Germinal center (tissue), 1 donor: ENCODE data around the gene GRID2.

Experiments
- DNase-seq: peaks from one replicate; pipeline ENCODE4 v3.0.0; 2012; ENCODE audit warnings: mixed read lengths, low spot score

GRID2 gene

DNA sequence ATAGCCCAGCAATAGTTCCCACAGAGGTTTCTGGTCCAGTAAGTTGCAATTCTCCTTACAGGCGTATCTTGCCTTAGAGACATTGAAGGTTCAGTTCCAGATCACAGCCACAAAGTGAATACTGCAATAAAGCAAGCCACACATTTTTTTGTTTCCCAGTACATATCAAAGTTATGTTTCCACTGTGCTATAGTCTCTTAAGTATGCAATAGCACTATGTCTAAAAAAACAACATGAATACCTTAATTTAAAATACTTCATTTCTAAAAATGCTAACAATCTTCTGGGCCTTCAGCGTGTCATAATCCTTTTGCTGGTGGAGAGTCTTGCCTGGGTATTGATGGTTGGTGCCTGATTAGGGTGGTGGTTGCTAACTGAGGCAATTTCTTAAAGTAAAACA lies 659.1 kb downstream of the GRID2 start:
- DNase-seq, result no peak

- no peak for DNase-seq
Measured at GRCh38 chr4:92968556-92968955, 664.8 kb downstream of the GRID2 start.

- no peak for DNase-seq
Measured at GRCh38 chr4:92968996-92969395, 665.2 kb downstream of the GRID2 start.

GRCh38 chr4:92969650-92970379 lies 666.0 kb downstream of the GRID2 start:
- no peak for DNase-seq

DNA sequence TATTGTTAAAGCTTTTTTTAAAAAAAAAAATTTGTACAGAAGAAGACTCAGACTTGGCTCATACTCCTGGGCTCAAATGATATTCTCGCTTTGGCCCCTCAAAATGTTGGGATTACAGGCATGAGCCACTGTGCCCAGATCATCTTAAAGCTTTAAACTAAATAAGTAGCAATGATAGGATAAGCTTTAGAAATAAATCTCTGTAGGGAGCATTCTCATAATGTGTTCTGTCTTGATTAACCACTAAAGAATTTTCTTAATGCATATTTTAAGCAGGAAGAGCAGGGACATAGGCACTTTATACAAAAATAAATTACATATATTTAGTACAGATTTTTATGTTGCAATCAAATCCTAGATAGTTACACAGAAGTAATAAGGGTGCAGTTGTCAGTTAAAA lies 667.2 kb downstream of the GRID2 start:
- no peak for DNase-seq

- no peak for DNase-seq
Measured at GRCh38 chr4:92988301-92988700, 684.5 kb downstream of the GRID2 start.

DNA sequence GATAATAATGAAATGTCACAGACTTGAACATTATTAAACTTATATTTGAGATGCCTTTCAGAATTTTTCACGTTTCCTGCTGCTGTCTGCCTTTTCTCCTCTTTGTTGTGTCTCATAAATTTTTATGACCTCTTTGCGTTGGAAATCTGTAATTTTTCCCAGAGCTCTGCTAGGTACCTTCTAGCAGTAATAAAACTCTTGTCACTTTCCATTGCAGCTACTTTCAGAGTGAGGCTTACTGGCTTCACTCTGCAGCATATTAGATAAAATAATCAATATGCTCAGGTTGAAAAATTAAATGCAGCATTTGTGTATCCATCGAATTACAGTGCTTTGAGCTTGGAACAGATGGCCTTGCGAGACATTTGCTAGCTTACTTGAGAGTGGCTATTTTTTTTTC lies 689.0 kb downstream of the GRID2 start:
- no peak for DNase-seq

GRCh38 chr4:92994727-92995126 lies 691.0 kb downstream of the GRID2 start:
- DNase-seq, result no peak

GRCh38 chr4:92996533-92996932 lies 692.8 kb downstream of the GRID2 start:
- DNase-seq, result no peak

- no peak for DNase-seq
Measured at GRCh38 chr4:93000910-93001309, 697.1 kb downstream of the GRID2 start.

DNA sequence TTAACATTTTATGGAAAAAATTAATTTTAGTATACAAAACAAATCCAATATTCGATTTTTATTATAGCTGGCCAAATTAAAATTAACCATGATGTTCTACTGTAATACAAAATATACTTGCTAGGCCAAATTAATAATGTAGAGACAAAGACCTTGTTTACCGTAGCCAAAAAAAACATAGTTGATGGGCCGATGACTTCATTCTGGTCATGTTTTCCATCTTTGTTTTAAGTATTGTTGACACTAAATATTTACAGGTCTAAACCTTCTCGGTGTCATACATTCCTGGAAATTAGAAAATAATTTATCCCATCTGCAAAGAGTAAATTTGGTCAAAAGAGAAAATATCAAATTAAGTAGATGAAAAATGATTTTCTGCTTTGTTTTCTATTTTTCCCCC lies 698.5 kb downstream of the GRID2 start:
- DNase-seq, result no peak

DNA sequence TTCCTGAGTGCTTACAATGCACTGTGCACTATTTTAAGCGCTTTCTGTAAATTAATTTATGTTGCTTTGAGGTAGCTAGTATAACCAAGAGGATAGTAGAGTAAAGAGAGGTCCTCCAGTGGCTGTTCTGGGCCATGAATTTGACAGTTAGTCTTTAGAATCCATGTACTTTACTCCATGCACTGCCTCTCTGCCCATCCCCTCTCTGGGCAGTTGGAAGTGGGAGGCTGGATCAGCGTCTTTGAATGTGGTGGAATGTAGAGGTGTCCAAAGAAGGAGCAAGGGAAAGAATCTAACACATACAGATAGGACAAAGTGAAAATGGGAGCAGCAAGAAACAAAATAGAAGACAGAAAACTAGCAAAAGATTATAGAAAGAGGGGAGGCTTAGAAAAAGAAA lies 712.6 kb downstream of the GRID2 start:
- no peak for DNase-seq

- no peak for DNase-seq
Measured at GRCh38 chr4:93018243-93018642, 714.5 kb downstream of the GRID2 start.

DNA sequence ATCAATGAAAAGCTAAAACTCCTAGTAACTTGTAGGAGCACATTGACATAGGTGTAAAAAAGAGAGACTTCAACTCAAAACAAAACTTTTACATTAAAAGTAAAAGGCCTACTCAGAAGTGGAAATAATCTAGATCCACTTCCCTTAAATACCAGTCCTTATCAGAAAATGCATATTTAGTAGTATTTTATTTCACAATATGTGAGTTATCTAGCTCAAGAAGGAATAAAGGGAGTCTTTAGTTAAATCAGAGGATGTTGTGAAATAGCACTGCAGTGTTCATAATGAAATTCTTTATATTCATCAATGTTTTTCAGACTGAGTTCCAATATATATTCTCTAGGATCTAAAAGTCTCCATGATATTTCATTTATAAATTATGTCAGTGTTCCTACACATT lies 715.0 kb downstream of the GRID2 start:
- no peak for DNase-seq

DNA sequence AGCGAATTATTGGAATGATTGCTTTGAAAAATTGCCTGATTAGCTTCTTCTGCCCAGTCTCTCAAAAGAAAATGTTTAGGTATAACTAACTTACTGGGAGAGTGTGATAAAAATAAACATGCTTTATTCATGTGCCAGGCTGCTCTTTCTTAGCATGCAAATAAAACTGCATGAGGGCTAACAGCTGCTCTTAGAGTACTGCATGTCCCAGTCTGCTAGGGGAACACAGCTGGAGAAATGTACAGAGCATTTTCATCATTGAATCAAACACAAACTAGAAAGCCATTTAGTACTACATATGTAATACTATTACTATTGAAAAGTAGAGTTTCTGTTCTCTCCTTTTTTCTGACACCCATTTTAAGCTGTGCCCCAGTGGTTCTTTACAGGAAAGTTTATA lies 726.0 kb downstream of the GRID2 start:
- DNase-seq, result no peak

GRCh38 chr4:93030670-93031069 lies 726.9 kb downstream of the GRID2 start:
- no peak for DNase-seq

DNA sequence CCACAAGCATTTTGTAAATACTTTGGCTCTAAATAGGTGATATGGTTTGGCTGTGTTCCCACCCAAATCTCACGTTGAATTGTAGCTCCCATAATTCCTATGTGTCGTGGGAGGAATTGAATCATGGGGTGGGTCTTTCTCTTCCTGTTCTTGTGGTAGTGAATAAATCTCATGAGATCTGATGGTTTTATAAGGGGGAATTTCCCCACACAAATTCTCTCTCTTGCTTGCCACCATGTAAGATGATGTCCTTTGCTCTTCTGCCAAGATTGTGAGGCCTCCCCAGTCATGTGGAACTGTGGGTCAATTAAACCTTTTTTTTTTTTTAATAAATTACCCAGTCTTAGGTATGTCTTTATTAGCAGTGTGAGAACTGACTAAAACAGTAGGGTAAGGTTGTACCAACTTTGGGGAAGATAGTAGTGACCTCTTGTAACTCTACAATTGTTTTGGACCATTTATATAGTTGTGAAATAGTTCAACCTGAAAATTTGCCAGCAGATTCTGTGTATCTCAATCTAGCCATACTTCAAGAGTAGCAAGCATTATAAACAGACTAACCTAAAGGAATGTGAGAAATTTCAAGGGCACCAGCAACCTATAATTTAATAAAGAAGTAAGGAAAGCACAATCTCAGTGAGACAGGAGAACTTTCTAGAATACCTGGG lies 727.8 kb downstream of the GRID2 start:
- no peak for DNase-seq

DNA sequence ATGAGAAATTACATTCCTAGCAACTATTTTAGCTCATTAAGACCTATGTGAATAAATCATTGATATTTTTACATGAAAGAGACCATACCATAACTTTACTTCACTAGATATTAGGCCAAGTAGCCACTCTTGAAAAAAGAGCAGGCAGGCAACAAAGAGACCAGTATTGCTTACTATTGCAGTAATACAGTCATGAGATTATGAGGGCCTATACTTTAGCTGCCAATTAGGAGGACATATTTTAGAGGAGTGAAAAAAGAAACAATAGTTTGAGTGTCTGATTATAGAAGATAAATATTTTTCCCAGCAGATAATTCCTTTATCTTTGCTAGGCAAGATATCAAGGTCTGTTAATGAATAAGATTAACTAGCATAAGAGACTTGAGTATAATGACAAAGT lies 739.0 kb downstream of the GRID2 start:
- DNase-seq, result no peak

- DNase-seq, result no peak
Measured at GRCh38 chr4:93053140-93053539, 749.4 kb downstream of the GRID2 start.

- DNase-seq, result no peak
Measured at GRCh38 chr4:93061826-93062225, 758.1 kb downstream of the GRID2 start.

GRCh38 chr4:93063325-93063724 lies 759.6 kb downstream of the GRID2 start:
- DNase-seq, result no peak

DNA sequence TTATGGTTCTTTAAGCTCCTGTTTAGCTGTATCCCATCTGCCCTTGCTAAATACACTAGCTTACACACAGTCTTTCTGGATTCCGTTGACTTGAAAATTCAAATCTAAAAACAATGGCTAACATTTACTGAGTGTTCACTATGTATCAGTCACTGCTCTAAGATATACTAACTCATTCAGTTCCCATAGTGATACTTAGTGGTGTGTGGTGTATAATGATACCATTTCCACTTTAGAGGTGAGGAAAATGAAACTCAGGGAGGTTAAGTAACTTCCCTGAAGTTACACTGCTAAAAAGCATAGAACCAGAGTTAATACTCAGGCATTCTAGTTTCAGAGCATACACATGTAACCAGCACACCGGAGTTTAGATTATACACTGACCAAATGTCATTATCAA lies 762.0 kb downstream of the GRID2 start:
- DNase-seq, result no peak

DNA sequence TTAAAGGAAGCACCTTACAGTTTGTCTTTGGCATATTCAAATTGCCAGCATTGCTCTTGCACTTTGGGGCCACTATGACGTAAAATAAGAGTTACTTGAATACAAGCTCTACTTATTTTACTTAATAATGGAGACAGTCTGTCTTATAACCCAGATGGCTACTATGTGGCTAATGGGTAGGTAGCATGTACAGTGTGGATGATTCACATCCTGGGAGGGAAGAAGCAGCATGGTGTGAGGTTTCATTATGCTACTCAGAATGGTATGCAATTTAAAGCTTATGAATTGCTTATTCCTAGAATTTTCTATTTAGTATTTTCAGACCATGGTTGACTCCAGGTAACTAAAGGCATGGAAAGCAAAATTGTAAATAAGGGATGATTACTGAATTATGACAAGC lies 763.0 kb downstream of the GRID2 start:
- no peak for DNase-seq

DNA sequence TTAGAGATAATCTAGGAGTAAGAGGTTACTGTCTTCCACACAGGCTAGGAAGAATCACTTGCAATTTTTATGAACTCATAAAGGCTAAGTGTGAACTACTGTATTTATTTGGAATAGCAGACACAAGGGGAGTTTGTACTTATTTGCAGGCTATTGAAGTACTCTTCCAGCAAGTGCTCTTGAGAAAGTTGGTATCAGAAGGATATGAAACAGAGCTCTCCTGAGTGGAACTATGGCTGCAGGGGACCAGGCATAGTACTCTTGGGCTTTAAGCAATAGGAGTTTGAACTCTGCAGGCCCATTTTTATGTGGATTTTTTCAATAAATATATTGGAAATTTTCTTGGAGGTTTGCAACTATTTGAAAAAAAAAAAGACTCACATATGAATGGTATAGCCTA lies 768.5 kb downstream of the GRID2 start:
- DNase-seq, result no peak
